HG03342 (cell line): ENCODE measurements around the gene SLC2A3.
"Not testable (repeated sequence)": the region's sequence is repeated elsewhere in the genome, so short reads cannot be mapped to it uniquely, and the experiment has no call there.

Experiments
- ATAC-seq: cut with Tn5 transposase; IDR thresholded peaks from one replicate; pipeline ENCODE4 v1.9.1; 2021; ENCODE audit warnings: mild to moderate bottlenecking, moderate library complexity; ENCODE audit not compliant: unreplicated experiment

SLC2A3 gene

DNA sequence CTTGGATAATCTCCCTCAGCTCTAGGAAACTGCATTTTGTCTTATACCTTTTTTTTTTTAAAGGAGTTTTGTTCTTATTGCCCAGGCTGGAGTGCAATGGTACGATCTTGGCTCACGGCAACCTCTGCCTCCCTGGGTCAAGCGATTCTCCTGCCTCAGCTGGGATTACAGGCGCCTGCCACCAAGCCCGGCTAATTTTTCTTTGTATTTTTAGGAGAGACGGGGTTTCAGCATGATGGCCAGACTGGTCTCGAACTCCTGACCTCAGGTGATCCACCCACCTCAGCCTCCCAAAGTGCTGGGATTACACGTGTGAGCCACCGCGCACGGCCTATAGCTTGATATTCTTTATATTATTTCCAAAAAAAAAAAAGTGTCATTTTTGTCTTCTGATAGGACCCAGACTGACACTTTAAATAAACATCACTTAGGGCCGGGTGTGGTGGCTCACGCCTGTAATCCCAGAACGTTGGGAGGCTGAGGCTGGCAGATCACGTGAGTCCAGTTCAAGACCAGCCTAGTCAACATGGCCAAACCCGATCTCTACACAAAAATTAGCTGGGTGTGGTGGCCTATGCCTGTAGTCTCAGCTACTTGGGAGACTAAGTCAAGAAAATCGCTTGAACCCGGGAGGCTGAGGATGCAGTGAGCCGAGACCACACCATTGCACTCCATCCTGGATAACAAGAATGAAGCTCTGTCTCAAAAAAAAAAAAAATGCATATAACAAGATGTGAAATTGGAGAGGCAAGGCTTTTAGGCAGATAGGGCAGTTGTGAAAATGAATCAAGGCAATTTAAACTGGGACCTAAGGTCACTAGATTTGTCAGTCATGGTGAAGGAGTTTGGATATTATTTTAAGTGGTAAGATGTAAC is 18.4 kb downstream of the SLC2A3 start:
- no peak for ATAC-seq

DNA sequence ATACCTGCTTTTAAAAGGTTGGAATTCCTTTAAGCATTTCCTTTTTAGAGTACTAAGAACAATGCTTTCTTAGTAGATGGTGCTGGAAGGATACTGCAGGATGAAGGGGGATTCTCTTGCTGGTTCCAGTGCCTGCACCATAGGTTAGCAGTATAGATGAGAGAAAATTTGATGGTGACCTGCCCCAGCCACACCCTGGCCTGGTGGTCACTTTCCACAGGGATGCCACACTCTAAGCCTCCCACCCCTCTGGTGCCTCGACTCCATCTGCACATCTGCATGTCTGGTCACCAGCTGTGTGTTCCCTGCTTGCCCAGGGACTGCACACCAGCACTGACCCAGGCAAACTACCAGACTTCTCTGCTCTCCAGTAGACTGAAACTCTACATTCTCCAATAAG is 19.1 kb downstream of the SLC2A3 start:
- ATAC-seq: no peak

DNA sequence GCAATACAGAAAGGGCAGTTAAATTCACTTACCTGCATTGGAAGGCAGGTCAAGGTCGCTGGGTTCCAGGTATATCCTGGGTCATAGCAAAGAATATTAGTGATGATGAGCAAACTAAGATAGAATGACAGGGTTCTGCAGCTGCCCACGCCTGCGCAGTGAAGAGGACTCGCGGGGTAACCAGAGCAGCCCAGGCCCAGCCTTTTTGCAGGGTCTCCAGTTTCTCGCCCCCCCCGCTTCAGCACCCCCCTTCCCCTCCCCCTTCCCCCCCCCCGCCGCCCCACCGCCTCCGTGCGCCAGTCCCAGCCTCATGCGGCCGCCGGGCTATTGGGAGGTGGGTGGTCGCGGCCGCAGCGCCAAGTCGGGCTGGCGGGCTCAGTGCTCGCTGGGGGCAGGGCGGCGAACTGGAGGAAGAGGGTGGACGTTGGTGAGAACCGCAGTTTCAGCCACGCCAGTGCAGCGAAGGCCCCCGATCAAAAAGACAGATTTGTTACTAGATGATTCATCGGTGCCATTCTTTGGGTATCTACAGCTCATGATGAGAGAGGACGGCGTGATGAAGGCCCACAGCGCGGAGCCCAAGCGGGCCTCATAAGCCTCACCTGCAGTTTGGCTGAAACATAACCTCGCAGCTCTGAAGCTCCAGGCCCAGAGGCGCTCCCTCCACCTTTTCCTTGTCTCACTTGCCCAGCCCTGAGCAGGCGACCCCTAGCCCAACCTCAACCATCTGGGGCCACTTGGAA is 20.2 kb downstream of the SLC2A3 start:
- no peak for ATAC-seq

DNA sequence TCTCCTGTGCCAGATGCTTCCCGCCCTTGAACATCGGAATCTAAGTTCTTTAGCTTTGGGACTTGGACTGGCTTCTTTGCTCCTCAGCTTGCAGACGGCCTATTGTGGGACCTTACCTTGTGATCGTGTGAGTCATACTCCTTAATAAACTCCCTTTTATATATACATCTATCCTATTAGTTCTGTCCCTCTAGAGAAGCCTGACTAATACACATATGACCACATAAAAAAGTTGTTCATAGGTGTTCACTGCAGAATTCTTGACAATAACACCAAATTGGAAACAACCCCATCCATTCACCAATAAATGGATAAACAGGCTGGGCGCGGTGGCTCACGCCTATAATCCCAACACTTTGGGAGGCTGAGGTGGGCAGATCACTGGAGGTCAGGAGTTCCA is 25.9 kb downstream of the SLC2A3 start:
- ATAC-seq: not testable (repeated sequence)

DNA sequence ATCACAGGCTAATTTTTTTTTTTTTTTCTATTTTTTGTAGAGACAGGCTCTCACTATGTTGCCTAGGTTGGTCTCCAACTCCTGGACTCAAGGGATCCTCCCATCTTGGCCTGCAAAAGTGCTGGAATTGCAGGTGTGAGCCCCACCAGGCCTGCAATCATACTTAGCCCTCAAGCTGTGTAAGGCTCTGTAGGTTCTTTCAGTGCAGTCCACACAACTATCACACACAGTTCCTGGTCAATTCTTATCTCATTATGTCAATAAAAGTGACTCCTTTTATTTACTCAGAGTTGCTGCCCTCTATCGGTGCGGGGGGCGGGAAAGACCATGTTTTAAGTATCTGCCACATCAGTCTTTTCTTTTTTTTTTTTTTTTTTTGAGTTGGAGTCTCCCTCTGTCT is 29.0 kb downstream of the SLC2A3 start:
- ATAC-seq: no peak

DNA sequence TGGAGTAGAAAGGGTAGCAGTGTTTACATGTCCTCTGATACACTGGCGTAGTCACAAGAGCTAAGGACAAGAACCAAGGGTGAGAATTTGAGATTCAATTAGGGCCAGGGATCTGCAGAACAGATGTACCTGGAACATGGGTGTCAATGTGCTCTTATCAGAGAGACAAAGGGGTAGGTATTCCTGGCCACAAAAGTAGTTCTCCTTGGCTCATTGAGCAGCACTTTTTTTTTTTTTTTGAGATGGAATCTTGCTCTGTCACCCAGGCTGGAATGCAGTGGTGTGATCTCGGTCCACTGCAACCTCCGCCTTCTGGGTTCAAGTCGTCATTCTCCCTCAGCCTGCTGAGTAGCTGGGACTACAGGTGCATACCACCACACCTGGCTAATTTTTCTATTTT is 29.7 kb downstream of the SLC2A3 start:
- not testable (repeated sequence) for ATAC-seq

DNA sequence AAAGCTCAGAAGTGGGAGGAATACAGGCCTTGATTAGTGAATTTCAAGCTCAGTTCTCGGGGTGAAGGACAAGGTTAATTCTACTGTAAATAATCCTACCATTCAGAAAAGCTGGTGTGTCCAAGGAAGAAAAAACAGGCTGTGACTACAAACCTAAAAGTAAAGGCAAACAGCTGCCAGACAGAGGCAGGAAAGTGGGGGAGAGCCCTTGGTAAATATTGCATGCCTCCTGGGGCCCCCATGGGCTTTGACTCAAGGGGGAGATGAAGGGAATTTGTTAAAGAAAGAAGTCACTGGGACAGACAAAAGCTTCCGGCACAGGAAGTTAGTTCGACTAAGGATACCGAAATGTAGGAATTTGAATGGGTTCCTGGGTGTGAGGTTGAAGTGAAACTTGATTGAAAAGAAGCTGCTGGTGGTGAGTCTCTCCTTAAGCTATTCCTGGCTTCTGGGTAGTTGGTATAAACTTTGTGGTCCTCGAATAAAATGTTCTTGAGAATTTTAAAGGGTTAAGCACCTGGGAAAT is 30.3 kb downstream of the SLC2A3 start:
- not testable (repeated sequence) for ATAC-seq

DNA sequence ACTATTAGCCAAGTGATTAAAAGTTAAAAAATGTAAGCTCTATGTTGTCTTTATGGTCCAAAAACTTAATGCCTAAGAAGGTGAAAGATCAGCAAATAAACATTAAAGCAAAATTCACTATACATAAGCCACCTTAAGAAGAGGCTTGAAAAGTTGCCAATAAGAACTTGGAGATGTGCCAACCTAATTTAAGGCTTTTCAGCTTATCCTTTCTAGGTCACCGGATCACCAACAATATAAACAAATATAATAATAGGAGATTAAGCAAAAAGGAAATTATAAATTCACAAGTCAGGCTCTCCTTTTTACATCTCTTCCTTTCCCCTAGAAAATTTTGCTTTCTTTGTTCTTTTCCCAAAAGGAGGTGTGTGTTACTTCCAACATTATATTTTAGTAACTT is 30.9 kb downstream of the SLC2A3 start:
- ATAC-seq: no peak

DNA sequence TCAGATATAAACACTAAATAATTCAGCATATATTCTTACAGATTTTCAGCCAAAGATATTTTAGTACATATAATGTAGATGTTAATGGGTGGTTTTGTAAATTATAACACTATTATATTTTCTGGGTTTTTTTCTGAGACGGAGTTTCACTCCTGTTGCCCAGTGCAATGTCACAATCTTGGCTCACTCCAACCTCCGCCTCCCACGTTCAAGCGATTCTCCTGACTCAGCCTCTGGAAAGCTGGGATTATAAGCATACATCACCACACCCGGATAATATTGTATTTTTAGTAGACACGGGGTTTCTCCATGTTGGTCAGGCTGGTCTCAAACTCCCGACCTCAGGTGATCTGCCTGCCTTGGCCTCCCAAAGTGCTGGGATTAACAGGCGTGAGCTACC is 33.6 kb downstream of the SLC2A3 start:
- not testable (repeated sequence) for ATAC-seq

DNA sequence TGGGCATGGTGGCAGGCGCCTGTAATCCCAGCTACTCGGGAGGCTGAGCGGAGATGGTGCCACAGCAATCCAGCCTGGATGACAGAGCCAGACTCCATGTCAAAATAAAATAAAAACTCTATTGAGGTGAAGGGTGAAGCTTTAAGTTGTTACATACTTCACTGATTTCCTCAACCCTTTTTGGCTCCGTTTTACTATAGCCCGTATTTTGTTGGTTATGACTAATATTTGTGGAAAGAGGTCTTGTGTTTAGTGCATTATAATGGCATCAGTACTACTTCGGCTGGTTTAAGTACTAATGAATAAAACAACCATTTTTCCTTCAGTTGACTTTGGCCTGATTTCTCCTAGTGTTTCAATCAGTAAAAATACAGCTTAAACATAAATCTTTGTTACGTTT is 36.2 kb downstream of the SLC2A3 start:
- no peak for ATAC-seq

DNA sequence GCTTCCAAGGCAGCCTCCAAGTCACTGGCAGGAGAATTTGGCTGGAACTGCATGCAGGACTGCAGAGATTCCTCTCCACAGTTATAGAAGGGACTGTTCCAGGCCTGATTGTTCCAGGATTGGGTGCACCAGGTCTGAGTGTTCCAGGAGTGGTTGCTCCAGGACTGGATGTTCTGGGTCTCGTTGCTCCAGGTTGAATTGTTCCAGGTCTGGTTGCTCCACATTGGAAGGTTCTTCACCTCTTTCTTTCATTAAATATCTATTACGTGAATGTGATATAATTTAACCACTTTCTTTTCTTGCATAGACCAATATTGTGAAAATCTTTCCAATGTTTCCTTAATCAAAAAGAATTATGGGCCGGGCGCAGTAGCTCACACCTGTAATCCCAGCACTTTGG is 39.3 kb downstream of the SLC2A3 start:
- not testable (repeated sequence) for ATAC-seq

DNA sequence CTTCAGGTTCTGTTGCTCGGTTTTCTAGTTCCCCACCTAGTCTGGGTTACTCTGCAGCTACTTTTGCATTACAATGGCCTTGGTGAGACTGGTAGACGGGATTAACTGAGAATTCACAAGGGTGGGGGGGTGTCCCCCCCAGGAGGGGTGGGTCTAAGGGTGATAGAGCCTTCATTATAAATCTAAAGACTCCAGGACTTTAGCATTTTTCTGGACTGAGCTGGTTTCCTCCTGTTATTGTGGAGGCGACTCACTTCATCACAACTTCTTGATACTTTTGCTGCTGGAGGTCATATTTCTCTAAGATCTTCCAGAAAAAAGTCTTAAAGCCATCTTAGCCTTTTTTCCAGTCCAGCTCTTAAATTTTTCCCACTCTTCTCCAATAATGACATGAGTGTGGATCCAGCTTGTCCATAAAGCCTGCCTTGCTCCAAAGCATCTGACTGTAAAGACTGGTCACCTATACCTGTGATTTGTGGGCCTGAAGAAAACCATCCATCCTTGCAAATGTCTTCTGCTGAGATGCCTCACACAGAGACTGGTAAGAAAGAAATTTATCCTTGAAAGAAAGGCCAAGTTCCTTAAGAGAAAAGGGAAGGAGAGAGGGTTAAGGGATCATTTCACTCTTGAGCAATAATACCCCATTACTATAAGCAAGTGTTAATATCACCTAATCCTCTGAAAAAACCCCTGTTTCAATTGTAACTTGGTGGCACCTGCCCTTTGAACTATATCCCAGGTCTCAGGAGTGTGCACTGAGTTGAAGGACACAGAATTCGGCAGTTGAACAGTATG is 43.6 kb downstream of the SLC2A3 start:
- no peak for ATAC-seq

DNA sequence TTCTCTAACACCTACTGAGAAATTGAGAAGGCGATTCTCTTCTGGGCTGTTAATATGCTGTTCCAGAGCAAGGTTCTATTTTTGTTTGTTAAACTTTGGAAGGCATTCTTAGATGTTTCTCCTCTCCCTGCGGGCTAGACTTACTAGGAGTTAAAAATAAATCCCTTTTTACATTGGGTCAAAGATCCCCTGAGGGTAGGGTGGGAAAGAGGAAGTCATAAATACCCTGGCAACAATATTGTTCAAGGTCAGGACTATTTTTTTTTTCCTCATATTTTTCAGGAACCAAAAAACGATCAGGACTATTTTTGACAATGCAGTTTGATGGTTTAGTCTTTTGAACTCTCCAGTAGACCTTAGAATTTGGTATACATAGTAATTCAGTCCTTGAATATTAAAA is 51.3 kb downstream of the SLC2A3 start:
- ATAC-seq: no peak

DNA sequence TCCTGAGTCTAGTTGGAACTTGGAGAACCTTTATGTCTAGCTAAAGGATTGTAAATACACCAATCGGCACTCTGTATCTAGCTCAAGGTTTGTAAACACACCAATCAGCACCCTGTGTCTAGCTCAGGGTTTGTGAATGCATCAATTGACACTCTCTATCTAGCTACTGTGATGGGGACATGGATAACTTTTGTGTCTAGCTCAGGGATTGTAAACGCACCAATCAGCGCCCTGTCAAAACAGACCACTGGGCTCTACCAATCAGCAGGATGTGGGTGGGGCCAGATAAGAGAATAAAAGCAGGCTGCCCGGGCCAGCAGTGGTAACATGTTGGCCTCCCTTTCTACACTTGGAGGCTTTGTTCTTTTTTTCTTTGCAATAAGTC is 54.3 kb downstream of the SLC2A3 start:
- ATAC-seq: not testable (repeated sequence)

DNA sequence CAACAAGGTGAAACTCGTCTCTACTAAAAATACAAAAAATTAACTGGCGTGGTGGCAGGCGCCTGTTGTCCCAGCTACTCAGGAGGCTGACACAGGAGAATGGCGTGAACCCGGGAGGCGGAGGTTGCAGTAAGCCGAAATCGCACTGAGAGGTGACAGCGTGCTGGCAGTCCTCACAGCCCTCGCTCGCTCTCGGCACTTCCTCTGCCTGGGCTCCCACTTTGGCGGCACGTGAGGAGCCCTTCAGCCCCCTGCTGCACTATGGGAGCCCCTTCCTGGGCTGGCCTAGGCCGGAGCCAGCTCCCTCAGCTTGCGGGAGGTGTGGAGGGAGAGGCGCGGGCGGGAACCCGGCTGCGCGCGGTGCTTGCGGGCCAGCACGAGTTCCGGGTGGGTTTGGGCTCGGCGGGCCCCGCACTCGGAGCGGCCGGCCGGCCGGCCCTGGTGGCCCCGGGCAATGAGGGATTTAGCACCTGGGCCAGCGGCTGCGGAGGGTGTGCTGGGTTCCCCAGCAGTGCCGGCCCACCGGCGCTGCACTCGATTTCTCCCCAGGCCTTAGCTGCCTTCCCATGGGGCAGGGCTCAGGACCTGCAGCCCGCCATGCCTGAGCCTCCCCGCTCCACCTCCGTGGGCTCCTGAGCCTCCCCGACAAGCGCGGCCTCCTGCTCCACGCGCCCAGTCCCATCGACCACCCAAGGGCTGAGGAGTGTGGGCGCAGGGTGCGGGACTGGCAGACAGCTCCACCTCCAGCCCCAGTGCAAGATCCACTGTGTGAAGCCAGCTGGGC is 54.8 kb downstream of the SLC2A3 start:
- not testable (repeated sequence) for ATAC-seq

DNA sequence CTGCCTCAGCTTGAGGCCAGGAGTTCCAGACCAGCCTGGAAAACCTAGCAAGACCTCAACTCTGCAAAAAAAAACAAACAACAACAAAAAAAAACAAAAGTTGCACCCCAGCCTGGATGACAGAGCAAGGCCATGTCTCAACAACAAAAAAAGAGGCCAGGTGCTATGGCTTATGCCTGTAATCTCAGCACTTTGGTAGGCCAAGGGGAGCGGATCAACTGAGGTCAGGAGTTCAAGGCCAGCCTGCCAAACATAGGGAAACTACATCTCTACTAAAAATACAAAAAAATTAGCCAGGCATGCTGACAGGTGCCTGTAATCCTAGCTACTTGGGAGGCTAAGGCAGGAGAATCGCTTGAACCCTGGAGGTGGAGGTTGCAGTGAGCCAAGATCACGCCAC is 56.7 kb downstream of the SLC2A3 start:
- ATAC-seq: no peak

DNA sequence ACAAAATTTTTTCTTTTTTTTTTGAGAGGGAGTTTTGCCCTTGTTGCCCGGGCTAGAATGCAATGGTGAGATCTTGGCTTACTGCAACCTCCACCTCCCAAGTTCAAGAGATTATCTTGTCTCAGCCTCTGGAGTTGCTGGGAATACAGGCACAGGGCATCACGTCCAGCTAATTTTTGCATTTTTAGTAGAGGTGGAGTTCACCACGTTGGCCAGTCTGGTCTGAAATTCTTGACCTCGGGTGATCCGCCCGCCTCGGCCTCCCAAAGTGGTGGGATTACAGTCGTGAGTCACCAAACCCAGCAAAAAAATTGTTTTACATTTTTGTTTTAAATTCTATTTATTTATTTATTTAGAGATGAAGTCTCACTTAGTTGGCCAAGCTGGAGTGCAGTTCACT is 58.6 kb downstream of the SLC2A3 start:
- ATAC-seq: no peak

DNA sequence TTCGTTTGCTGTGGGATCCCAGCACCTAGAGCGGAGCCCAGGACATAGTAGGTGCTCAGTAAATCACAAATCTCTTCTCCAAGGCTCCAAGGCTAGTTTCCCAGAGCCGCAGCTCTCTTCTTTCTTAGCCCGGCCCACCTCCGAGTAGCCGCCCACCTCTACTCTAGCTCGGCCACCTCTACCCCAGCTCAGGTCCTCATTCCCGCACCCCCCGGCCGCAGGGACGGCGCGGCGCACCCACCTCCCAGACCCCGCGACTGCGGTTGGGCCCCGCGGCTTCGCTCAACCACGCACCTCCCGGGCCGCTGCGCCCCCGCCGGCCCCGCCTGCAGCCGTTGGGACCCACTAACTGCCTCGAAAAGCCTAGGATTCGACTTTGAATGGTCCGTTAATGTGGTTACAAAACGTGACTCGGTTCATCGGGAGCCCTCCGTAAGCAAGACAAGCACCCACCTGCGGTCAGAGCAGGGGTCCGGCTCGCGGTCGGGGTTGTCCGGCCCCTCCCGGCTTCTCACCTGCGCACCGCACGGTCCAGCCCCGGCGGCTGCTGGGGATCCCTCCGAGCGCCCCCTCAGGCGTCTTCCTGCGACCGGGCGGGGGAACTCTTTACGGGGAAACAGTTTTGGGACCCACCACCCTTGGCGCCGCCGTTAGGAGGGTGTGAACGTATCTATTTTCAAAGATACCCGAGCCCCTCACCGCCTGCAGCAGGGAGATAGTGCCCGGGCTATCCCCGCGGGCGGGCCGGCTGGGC is 63.2 kb downstream of the SLC2A3 start, which contains the start of gene SLC2A14:
Gene SLC2A14, minus strand, starts transcription at position 350 of the 754 bp plus-strand sequence. CDS start 3,035 bp downstream, outside the sequence.
- no peak for ATAC-seq

DNA sequence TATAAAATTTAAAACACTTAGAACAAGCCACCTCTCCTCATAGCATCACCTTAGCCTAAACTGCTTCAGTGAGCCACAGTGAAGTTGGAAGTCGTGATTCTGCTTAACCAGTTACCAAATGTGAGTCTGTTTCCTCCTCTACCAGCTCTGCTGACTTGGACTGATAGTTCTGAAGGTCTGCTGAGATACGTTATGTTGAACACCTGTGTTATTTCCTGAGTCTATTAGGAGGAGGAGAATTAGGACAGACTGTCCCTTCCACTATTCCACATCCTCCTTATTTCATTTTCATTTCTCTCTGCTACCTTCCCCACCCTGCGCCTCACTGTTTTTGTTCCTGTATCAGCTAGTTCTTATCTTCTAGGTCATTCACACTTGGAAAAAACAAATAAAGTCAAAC is 65.7 kb downstream of the SLC2A3 start:
- no peak for ATAC-seq
